HCT116 (cell line): Measurements from ENCODE around the gene VSTM1. TPM values are rescaled to one million over a fixed set of nuclear protein-coding genes. Genes with fewer than 3 reads are reported as not detected.

Experiments used
- ATAC-seq: fragments of 200-7000 bp; cut with Tn5 transposase; 2 replicates; pipeline ENCODE4 v1.9.1; 2020; ENCODE audit warnings: mild to moderate bottlenecking, moderate library complexity
- BruUV-seq: library from RNA; stranded (reverse); fragments of 400-500 nt; replicated peaks from 2 replicates; lab custom pipeline; 2021; lab: Mats Ljungman, UMichigan
- CTCF ChIA-PET: fragments of 300-600 bp; sonication (Branson Sonifier 250); formaldehyde crosslinking; loops from one replicate; lab custom pipeline; 2021; ENCODE audit warnings: antibody characterized with exemption; lab: Charles Lee
- POLR2A ChIA-PET: fragments of 300-600, 350-600 bp; sonication (Branson Sonifier 250); formaldehyde crosslinking; loops from one replicate; lab custom pipeline; 2021; ENCODE audit warnings: antibody characterized with exemption; lab: Charles Lee
- RAD21 ChIA-PET, 2 experiments: fragments of 300-600 bp; sonication (Branson Sonifier 250); formaldehyde crosslinking; loops; one replicate each; lab custom pipeline; 2023; ENCODE audit warnings: low total read pairs in 2 of 2; ENCODE audit not compliant: uncharacterized antibody in 2 of 2, unreplicated experiment in 2 of 2, low non-redundant PET in 1 of 2; lab: Charles Lee
- DNase-seq: peaks from one replicate; pipeline ENCODE4 v3.0.0-alpha.2; 2010; ENCODE audit warnings: low read depth, low spot score
- H2AFZ ChIP-seq: fragments of 200-600 bp; shearing (Covaris generic), sonication (generic); 2 replicates; pipeline ENCODE4 v1.6.1; 2017; ENCODE audit warnings: low read depth, mixed run types, mixed read lengths, antibody characterized with exemption, low read length; ENCODE audit not compliant: poor library complexity, severe bottlenecking
- H3K27ac ChIP-seq: 2 replicates; pipeline ENCODE4 v1.5.1; 2012; ENCODE audit warnings: low read depth, low read length
- H3K27me3 ChIP-seq: fragments of 200-600 bp; sonication (generic); 2 replicates; pipeline ENCODE4 v1.6.1; 2016; ENCODE audit warnings: mixed run types, low read length, mixed read lengths; ENCODE audit not compliant: insufficient read depth
- H3K36me3 ChIP-seq, 2 experiments: fragments of 200-500 bp in 1 of 2; fragments of 200-600 bp in 1 of 2; sonication (Bioruptor generic) in 1 of 2; sonication (generic) in 1 of 2; 2 replicates each; pipeline versions ENCODE4 v1.5.1 to v1.6.1; 2014 to 2016; ENCODE audit warnings: low read length in 2 of 2, inconsistent platforms in 1 of 2, mixed read lengths in 1 of 2, mixed run types in 1 of 2; ENCODE audit not compliant: insufficient read depth in 2 of 2, control insufficient read depth in 1 of 2
- H3K4me1 ChIP-seq, 2 experiments: fragments of 200-600 bp in 1 of 2; sonication (generic) in 1 of 2; 2 replicates each; pipeline versions ENCODE4 v1.5.1 to v1.6.1; 2012 to 2017; ENCODE audit warnings: low read length in 2 of 2, inconsistent platforms in 1 of 2, mild to moderate bottlenecking in 1 of 2, mixed read lengths in 1 of 2, mixed run types in 1 of 2, moderate library complexity in 1 of 2; ENCODE audit not compliant: insufficient read depth in 2 of 2, control insufficient read depth in 1 of 2
- H3K4me2 ChIP-seq: fragments of 200-600 bp; sonication (generic); 2 replicates; pipeline ENCODE4 v1.6.1; 2017; ENCODE audit warnings: mixed run types, low read length, mixed read lengths
- H3K4me3 ChIP-seq, 2 experiments: fragments of 200-600 bp in 1 of 2; sonication (generic) in 1 of 2; replicated peaks in 1 of 2; 2 replicates each; pipeline ENCODE4 v1.5.1; 2011 to 2016; ENCODE audit warnings: low read length in 2 of 2, control low read depth in 1 of 2, low read depth in 1 of 2, mild to moderate bottlenecking in 1 of 2, mixed read lengths in 1 of 2, mixed run types in 1 of 2
- H3K79me2 ChIP-seq: fragments of 200-600 bp; sonication (generic); 2 replicates; pipeline ENCODE4 v1.6.1; 2017; ENCODE audit warnings: mild to moderate bottlenecking, mixed run types, low read length, moderate library complexity, mixed read lengths; ENCODE audit not compliant: insufficient read depth
- H3K9ac ChIP-seq: fragments of 200-600 bp; sonication (generic); 2 replicates; pipeline ENCODE4 v1.6.1; 2016; ENCODE audit warnings: low read length, mixed read lengths
- H3K9me2 ChIP-seq: fragments of 200-600 bp; sonication (generic), shearing (Covaris generic); 2 replicates; pipeline ENCODE4 v1.6.1; 2017; ENCODE audit warnings: mixed run types, mild to moderate bottlenecking, moderate library complexity; ENCODE audit not compliant: insufficient read depth
- H3K9me3 ChIP-seq, 2 experiments: fragments of 200-500 bp in 1 of 2; fragments of 200-600 bp in 1 of 2; sonication (Bioruptor generic) in 1 of 2; sonication (generic) in 1 of 2; 2 replicates each; pipeline ENCODE4 v1.6.1; 2014 to 2017; ENCODE audit warnings: low read length in 2 of 2, mixed read lengths in 2 of 2, inconsistent platforms in 1 of 2, low read depth in 1 of 2, mild to moderate bottlenecking in 1 of 2, mixed run types in 1 of 2, moderate library complexity in 1 of 2; ENCODE audit not compliant: control insufficient read depth in 1 of 2, insufficient read depth in 1 of 2
- H4K20me1 ChIP-seq: fragments of 200-600 bp; sonication (generic), shearing (Covaris generic); 2 replicates; pipeline ENCODE4 v1.6.1; 2017; ENCODE audit warnings: mixed run types, mild to moderate bottlenecking, moderate library complexity; ENCODE audit not compliant: insufficient read depth
- ATF3 ChIP-seq: IDR thresholded peaks from 2 replicates; pipeline ENCODE4 v1.6.1; 2012
- CBX3 ChIP-seq: IDR thresholded peaks from 2 replicates; pipeline ENCODE4 v1.6.1; 2012; ENCODE audit warnings: low read depth
- ELF1 ChIP-seq: IDR thresholded peaks from 2 replicates; pipeline ENCODE4 v1.6.1; 2012; ENCODE audit warnings: low read depth, borderline replicate concordance
- EZH2 ChIP-seq: fragments of 200-600 bp; sonication (generic); IDR thresholded peaks from 2 replicates; pipeline ENCODE4 v1.6.1; 2017; ENCODE audit warnings: antibody characterized with exemption, mixed run types
- EZH2phosphoT487 ChIP-seq: fragments of 200-600 bp; IDR thresholded peaks from 2 replicates; pipeline ENCODE4 v1.6.1; 2018; ENCODE audit warnings: antibody characterized with exemption, borderline replicate concordance
- FOSL1 ChIP-seq: IDR thresholded peaks from 2 replicates; pipeline ENCODE4 v1.6.1; 2012; ENCODE audit warnings: low read depth
- JUND ChIP-seq: IDR thresholded peaks from 2 replicates; pipeline ENCODE4 v1.6.1; 2012
- MAX ChIP-seq: IDR thresholded peaks from 2 replicates; pipeline ENCODE4 v1.6.1; 2012
- POLR2A ChIP-seq: IDR thresholded peaks from 2 replicates; pipeline ENCODE4 v1.7.0; 2011; ENCODE audit warnings: borderline replicate concordance; ENCODE audit not compliant: insufficient read depth, insufficient read length; ENCODE audit errors: extremely low read depth
- POLR2AphosphoS5 ChIP-seq: IDR thresholded peaks from 2 replicates; pipeline ENCODE4 v1.6.1; 2011; ENCODE audit warnings: mild to moderate bottlenecking, low read depth, low read length, moderate library complexity
- RAD21 ChIP-seq: IDR thresholded peaks from 2 replicates; pipeline ENCODE4 v1.6.1; 2012; ENCODE audit warnings: low read depth, mild to moderate bottlenecking
- REST ChIP-seq: IDR thresholded peaks from 2 replicates; pipeline ENCODE4 v1.6.1; 2012; ENCODE audit warnings: low read depth
- SIN3A ChIP-seq: IDR thresholded peaks from 2 replicates; pipeline ENCODE4 v1.6.1; 2012; ENCODE audit warnings: low read depth
- SP1 ChIP-seq: IDR thresholded peaks from 2 replicates; pipeline ENCODE4 v1.6.1; 2012; ENCODE audit warnings: low read depth
- SRF ChIP-seq: IDR thresholded peaks from 2 replicates; pipeline ENCODE4 v1.6.1; 2012; ENCODE audit warnings: low read depth
- YY1 ChIP-seq: IDR thresholded peaks from 2 replicates; pipeline ENCODE4 v1.6.1; 2011; ENCODE audit warnings: low read length, low read depth, moderate library complexity, mild to moderate bottlenecking; ENCODE audit not compliant: insufficient replicate concordance; ENCODE audit errors: extremely low read depth
- ZFX ChIP-seq: fragments of 450-650 bp; IDR thresholded peaks from 2 replicates; pipeline ENCODE4 v1.6.1; 2017
- ZNF274 ChIP-seq: fragments of 200-500 bp; sonication (Bioruptor generic); IDR thresholded peaks from 2 replicates; pipeline ENCODE4 v1.6.1; 2014; ENCODE audit warnings: mild to moderate bottlenecking, low read depth, low read length, inconsistent platforms
- intact Hi-C: fragments of 100-400 bp; cut with micrococcal nuclease; formaldehyde crosslinking; loops from 2 replicates; pipeline ENCODE4 v1.10.0; 2022
- total RNA-seq: library from RNA; stranded (reverse); gene quantifications from one replicate; pipeline ENCODE4 v1.2.1, GENCODE V29; 2021; ENCODE audit not compliant: unreplicated experiment

The VSTM1 gene
- total RNA-seq, 1 experiment from 2014 or later: not detected

- no peaks in the 10 kb centered on the region for H3K27me3 ChIP-seq
- intact Hi-C loops: no loop called here
- POLR2A ChIA-PET: no interaction called here
- ATAC-seq (no peak), DNase-seq (no peak)
- no peak for TF ChIP-seq REST
- TF ChIP-seq SP1: no peak
- no peak for TF ChIP-seq ZNF274
- no peak for TF ChIP-seq POLR2AphosphoS5
- TF ChIP-seq JUND: no peak
- TF ChIP-seq ATF3: no peak
- TF ChIP-seq SIN3A: no peak
- TF ChIP-seq CBX3: no peak
- no peak for TF ChIP-seq POLR2A
- no peak for TF ChIP-seq SRF
- TF ChIP-seq EZH2phosphoT487: no peak
- TF ChIP-seq RAD21: no peak
- TF ChIP-seq ELF1: no peak
- TF ChIP-seq FOSL1: no peak
- no peak for TF ChIP-seq YY1
- TF ChIP-seq ZFX: no peak
- TF ChIP-seq EZH2: no peak
- no peak for TF ChIP-seq MAX
- no TSS peak for BruUV-seq
- CTCF ChIA-PET: no interaction called here
- no peaks in the 10 kb centered on the region for H3K4me1 ChIP-seq
- no peak overlapping the region for H3K4me3 ChIP-seq
- no peaks in the 10 kb centered on the region for H3K79me2 ChIP-seq
- RAD21 ChIA-PET: no interaction called here
- H3K9ac ChIP-seq: no peak overlapping the region
- H3K9me3 ChIP-seq: no peaks in the 10 kb centered on the region
- H3K9me2 ChIP-seq: no peaks in the 10 kb centered on the region
- no peak overlapping the region for H3K4me2 ChIP-seq
- no peaks in the 10 kb centered on the region for H3K36me3 ChIP-seq
- no peak overlapping the region for H2AFZ ChIP-seq
- H4K20me1 ChIP-seq: no peaks in the 10 kb centered on the region
- H3K27ac ChIP-seq: no peak overlapping the region
Observed at GRCh38 chr19:54062643-54063042, 1.1 kb downstream of the VSTM1 start.
